ENCODE data around the gene DENND1B.
A peak's percentile ranks its signal among the peaks of the same experiment; 100 is the strongest.
"Not testable (repeated sequence)": the region's sequence is repeated elsewhere in the genome, so short reads cannot be mapped to it uniquely, and the experiment has no call there.

DENND1B gene

DNA sequence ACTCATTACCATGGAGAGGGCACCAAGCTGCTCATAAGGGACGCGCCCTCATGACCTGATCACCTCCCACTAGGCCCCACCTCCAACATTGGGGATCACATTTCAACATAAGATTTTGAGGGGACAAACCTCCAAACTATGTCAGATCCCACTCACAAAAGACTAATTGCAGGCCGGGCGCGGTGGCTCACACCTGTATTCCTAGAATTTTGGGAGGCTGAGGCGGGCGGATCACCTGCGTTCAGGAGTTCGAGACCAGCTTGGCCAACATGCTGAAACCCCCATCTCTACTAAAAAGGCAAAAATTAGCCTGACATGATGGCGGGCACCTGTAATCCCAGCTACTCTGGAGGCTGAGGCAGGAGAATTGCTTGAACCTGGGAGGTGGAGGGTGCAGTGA is 278.6 kb downstream of the DENND1B start:
- Histone ChIP-seq H3K27ac (ENCODE audit: low read depth, low read length) (no peak overlapping the region), H3K27me3 (ENCODE audit: control insufficient read depth, insufficient read depth, low read length) (no peaks in the 10 kb centered on the region), H3K9ac (ENCODE audit: low read depth, low read length) (no peak overlapping the region), H3K36me3 (ENCODE audit: control insufficient read depth, insufficient read depth, low read length) (no peaks in the 10 kb centered on the region), H3K4me3 (ENCODE audit: low read depth, low read length) (no peak overlapping the region), H3K4me1 (ENCODE audit: control insufficient read depth, insufficient read depth, low read length) (peaks cover 3% of the 10 kb centered on the region), H3K9me3 (ENCODE audit: control insufficient read depth, insufficient read depth, low read length) (no peaks in the 10 kb centered on the region)

DNA sequence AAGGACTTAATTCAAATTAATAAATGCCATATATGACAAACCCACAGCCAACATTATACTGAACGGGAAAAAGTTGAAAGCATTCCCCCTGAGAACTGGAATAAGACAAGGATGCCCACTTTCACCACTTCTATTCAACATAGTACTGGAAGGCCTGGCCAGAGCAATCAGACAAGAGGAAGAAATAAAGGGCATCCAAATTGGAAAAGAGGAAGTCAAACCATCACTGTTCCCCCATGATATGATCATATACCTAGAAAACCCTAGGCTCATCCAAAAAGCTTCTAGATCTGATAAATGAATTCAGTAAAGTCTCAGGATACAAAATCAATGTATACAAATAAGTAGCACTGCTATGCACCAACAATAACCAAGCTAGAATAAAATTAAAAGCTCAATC is 283.8 kb downstream of the DENND1B start:
- not testable (repeated sequence) for H3K9ac ChIP-seq (ENCODE audit: low read depth, low read length); H3K4me1 ChIP-seq (ENCODE audit: control insufficient read depth, insufficient read depth, low read length); H3K27me3 ChIP-seq (ENCODE audit: control insufficient read depth, insufficient read depth, low read length); H3K4me3 ChIP-seq (ENCODE audit: low read depth, low read length); H3K27ac ChIP-seq (ENCODE audit: low read depth, low read length); H3K36me3 ChIP-seq (ENCODE audit: control insufficient read depth, insufficient read depth, low read length); H3K9me3 ChIP-seq (ENCODE audit: control insufficient read depth, insufficient read depth, low read length)

DNA sequence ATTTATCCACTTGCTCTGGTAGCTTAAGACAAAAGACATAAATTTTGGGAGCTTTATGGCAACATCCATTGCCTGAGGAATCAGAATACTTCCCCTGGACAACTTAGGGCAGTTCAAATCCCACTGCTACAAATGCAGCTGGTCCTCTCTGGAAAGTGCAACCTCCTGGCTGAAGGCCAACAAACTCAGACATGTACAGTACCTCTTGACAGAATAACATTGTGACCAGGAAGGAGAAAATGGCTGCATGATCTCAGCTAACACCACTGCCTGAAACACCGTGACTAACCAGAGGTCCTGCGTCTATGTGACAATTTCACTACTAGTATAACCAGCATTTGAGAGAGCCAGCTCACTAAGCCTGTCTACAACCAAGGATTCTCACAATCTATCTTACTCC is 288.3 kb downstream of the DENND1B start:
- no peaks in the 10 kb centered on the region for H3K9me3 ChIP-seq (ENCODE audit: control insufficient read depth, insufficient read depth, low read length)
- no peak overlapping the region for H3K9ac ChIP-seq (ENCODE audit: low read depth, low read length)
- no peaks in the 10 kb centered on the region for H3K36me3 ChIP-seq (ENCODE audit: control insufficient read depth, insufficient read depth, low read length)
- H3K4me1 ChIP-seq (ENCODE audit: control insufficient read depth, insufficient read depth, low read length), result no peaks in the 10 kb centered on the region
- no peak overlapping the region for H3K27ac ChIP-seq (ENCODE audit: low read depth, low read length)
- no peaks in the 10 kb centered on the region for H3K27me3 ChIP-seq (ENCODE audit: control insufficient read depth, insufficient read depth, low read length)
- H3K4me3 ChIP-seq (ENCODE audit: low read depth, low read length), result no peak overlapping the region

DNA sequence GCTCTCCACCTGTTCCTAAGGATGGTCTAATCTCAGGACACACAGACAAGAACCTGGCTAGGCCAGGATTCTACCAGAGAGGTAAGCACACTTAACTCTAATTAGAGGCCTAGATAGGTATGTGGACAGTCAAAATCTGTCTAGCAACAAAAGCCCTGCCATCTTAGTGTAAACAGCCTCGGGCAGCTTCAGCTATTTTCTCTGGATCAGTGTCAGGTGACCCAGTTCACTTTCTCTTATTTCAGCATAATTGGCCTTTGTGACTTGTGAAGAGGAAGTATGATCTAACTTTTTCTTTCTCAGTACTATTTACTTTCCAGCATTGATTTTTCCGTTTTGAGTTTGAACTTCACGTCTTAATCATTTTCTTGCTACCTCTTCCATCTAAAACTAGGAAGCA is 289.5 kb downstream of the DENND1B start:
- no peak overlapping the region for H3K27ac ChIP-seq (ENCODE audit: low read depth, low read length)
- H3K9ac ChIP-seq (ENCODE audit: low read depth, low read length), result no peak overlapping the region
- no peaks in the 10 kb centered on the region for H3K27me3 ChIP-seq (ENCODE audit: control insufficient read depth, insufficient read depth, low read length)
- no peaks in the 10 kb centered on the region for H3K9me3 ChIP-seq (ENCODE audit: control insufficient read depth, insufficient read depth, low read length)
- H3K4me1 ChIP-seq (ENCODE audit: control insufficient read depth, insufficient read depth, low read length), result no peaks in the 10 kb centered on the region
- H3K4me3 ChIP-seq (ENCODE audit: low read depth, low read length), result no peak overlapping the region
- H3K36me3 ChIP-seq (ENCODE audit: control insufficient read depth, insufficient read depth, low read length), result no peaks in the 10 kb centered on the region

DNA sequence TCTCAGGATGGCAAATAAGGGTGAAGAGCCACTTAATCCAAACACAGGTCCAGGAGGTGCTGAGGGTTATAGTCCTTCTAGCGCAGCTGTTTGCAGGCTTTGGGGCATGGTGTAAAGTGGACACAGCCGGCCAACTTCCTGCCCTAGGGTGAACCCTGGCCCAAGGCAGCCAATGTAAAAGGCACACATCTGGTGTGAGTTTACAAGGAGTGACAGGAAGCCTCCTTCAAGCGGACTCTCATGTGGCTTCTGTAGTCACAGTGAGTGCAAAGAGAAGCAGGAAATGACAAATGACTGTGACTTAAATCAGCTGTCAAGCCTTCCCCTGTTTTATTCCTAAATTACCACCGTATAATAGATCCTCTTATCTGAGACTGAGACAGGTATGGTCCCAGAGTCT is 294.2 kb downstream of the DENND1B start:
- Histone ChIP-seq H3K9ac (ENCODE audit: low read depth, low read length) (no peak overlapping the region), H3K36me3 (ENCODE audit: control insufficient read depth, insufficient read depth, low read length) (no peaks in the 10 kb centered on the region), H3K9me3 (ENCODE audit: control insufficient read depth, insufficient read depth, low read length) (no peaks in the 10 kb centered on the region), H3K4me3 (ENCODE audit: low read depth, low read length) (no peak overlapping the region), H3K27ac (ENCODE audit: low read depth, low read length) (no peak overlapping the region), H3K4me1 (ENCODE audit: control insufficient read depth, insufficient read depth, low read length) (no peaks in the 10 kb centered on the region), H3K27me3 (ENCODE audit: control insufficient read depth, insufficient read depth, low read length) (no peaks in the 10 kb centered on the region)

DNA sequence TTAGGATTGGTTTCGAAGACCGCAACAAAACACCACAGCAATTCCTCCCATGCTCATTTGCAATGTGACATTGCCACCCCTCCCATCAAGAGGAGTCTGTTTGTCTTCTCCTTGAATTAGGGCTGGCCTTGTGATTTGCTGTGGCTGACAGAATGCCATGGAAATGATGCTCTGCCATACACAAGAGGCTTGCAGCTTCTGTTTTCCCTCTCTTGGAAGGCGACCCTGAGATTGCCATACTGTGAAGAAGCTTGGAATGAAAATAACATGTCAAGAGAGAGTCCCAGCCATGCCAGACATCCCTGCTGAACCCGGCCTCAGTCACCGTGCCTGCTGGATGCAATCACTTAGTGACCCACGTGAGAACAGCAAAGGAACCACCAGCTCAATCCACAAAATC is 294.8 kb downstream of the DENND1B start:
- H3K36me3 ChIP-seq (ENCODE audit: control insufficient read depth, insufficient read depth, low read length), result no peaks in the 10 kb centered on the region
- no peak overlapping the region for H3K4me3 ChIP-seq (ENCODE audit: low read depth, low read length)
- H3K9ac ChIP-seq (ENCODE audit: low read depth, low read length), result no peak overlapping the region
- no peaks in the 10 kb centered on the region for H3K9me3 ChIP-seq (ENCODE audit: control insufficient read depth, insufficient read depth, low read length)
- H3K4me1 ChIP-seq (ENCODE audit: control insufficient read depth, insufficient read depth, low read length), result no peaks in the 10 kb centered on the region
- no peaks in the 10 kb centered on the region for H3K27me3 ChIP-seq (ENCODE audit: control insufficient read depth, insufficient read depth, low read length)
- no peak overlapping the region for H3K27ac ChIP-seq (ENCODE audit: low read depth, low read length)

DNA sequence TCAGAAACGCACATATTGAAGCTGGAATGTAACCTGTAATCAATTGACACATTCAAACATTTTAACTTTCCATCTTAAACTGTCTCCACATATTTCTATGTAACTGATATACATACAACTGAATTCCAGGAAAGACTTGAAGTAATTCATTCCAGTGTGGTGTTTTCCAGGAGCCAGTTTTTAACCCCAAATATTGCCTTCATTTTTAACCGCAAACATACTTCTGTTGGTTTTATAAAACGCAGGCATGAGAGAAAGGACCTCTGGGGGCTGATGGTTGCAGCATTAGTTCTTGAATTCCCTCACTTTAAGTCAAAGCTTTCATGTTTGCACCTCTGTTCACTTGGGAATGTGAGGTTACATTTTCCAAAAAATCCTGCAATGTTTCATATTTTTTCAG is 303.1 kb downstream of the DENND1B start:
- peaks cover 36% of the 10 kb centered on the region for H3K4me1 ChIP-seq (ENCODE audit: control insufficient read depth, insufficient read depth, low read length)
- no peak overlapping the region for H3K9ac ChIP-seq (ENCODE audit: low read depth, low read length)
- no peaks in the 10 kb centered on the region for H3K27me3 ChIP-seq (ENCODE audit: control insufficient read depth, insufficient read depth, low read length)
- no peak overlapping the region for H3K4me3 ChIP-seq (ENCODE audit: low read depth, low read length)
- no peaks in the 10 kb centered on the region for H3K36me3 ChIP-seq (ENCODE audit: control insufficient read depth, insufficient read depth, low read length)
- H3K9me3 ChIP-seq (ENCODE audit: control insufficient read depth, insufficient read depth, low read length), result no peaks in the 10 kb centered on the region
- H3K27ac ChIP-seq (ENCODE audit: low read depth, low read length), result no peak overlapping the region

DNA sequence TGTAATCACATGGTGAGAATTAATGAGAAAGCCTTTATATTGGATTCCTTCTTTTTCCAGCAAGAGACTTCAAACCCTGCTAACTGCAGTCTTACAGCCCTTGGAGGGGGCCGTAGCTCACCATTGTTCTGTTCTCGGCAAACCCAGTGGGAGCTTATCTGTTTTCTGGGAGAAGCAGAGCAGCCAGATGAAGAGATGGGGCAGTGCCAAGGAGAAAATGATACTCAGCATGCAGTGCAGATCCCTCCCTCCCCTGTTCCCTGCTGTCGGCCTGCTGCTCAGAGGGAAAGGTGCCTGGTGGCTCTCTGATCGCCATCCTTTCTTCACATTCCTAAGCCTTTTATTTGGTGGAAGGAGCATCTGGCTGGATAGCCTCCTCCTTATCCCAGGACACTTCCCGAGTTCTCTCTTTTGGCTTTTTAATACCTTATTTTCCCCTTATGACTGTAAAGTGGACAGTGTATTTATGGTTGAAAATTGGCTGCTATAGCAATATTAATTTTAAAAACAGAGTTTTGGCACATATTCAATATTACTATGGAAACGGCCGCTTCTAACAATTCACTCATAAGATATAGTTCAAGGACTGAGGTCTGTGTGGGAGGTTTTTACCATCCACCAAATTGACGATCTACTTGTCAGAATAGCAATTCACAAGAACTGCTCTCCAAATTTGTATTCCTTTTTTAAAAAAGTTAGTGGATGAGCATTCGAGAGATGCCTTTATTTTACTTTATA is 303.9 kb downstream of the DENND1B start:
- no peaks in the 10 kb centered on the region for H3K27me3 ChIP-seq (ENCODE audit: control insufficient read depth, insufficient read depth, low read length)
- no peak overlapping the region for H3K9ac ChIP-seq (ENCODE audit: low read depth, low read length)
- peak overlapping the region; percentile 39 for H3K27ac ChIP-seq (ENCODE audit: low read depth, low read length)
- peaks cover 36% of the 10 kb centered on the region for H3K4me1 ChIP-seq (ENCODE audit: control insufficient read depth, insufficient read depth, low read length)
- no peaks in the 10 kb centered on the region for H3K9me3 ChIP-seq (ENCODE audit: control insufficient read depth, insufficient read depth, low read length)
- no peaks in the 10 kb centered on the region for H3K36me3 ChIP-seq (ENCODE audit: control insufficient read depth, insufficient read depth, low read length)
- no peak overlapping the region for H3K4me3 ChIP-seq (ENCODE audit: low read depth, low read length)

DNA sequence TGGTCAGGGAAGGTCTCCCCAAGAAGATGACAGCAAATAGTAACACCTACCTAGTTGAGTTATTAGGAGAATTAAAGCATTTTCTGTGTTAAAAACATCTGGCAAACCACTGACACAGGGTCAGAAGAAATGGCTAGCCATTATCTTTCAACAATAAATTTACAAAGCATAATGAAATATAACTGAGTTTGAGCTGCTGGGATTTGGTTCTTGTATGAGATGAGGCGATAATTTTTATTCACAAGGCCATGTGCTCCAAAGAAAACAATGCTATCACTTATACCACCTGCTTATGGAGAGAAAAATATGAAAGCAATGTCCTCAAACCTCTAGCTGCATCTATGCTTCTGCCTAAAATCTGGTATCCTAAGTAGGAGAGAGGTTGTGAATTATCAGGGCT is 304.9 kb downstream of the DENND1B start:
- Histone ChIP-seq H3K9me3 (ENCODE audit: control insufficient read depth, insufficient read depth, low read length) (no peaks in the 10 kb centered on the region), H3K27ac (ENCODE audit: low read depth, low read length) (no peak overlapping the region), H3K27me3 (ENCODE audit: control insufficient read depth, insufficient read depth, low read length) (no peaks in the 10 kb centered on the region), H3K4me3 (ENCODE audit: low read depth, low read length) (no peak overlapping the region), H3K4me1 (ENCODE audit: control insufficient read depth, insufficient read depth, low read length) (peaks cover 36% of the 10 kb centered on the region), H3K9ac (ENCODE audit: low read depth, low read length) (no peak overlapping the region), H3K36me3 (ENCODE audit: control insufficient read depth, insufficient read depth, low read length) (no peaks in the 10 kb centered on the region)

DNA sequence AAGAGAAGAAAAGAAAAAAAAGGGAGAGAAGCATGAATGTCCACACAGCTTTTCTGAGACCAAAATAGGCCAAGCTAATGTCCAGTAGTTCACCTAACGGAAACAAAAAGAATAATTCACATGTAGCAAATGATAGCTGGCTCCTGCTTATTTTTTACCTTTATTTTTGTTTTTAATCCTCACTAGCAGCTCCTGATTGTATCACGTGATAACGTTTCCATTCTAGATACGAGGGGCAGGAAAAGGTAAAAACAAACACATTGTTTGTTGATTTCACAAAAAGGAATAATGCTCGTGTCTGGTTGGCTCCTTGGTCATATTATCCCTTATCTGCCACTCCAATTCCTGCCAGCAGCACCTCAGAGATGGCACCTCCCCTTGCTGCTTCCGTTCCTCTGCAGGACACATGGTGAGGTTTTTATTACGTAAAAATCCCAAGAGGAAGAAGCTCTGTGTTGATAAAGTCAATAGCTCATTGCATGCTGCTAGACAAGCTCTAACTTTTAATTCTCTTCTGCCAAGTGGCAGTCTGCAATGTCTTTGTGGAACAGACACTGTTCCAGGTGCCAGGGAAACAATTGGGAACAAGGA is 305.6 kb downstream of the DENND1B start:
- no peaks in the 10 kb centered on the region for H3K9me3 ChIP-seq (ENCODE audit: control insufficient read depth, insufficient read depth, low read length)
- H3K36me3 ChIP-seq (ENCODE audit: control insufficient read depth, insufficient read depth, low read length), result no peaks in the 10 kb centered on the region
- peaks cover 36% of the 10 kb centered on the region for H3K4me1 ChIP-seq (ENCODE audit: control insufficient read depth, insufficient read depth, low read length)
- H3K27ac ChIP-seq (ENCODE audit: low read depth, low read length), result no peak overlapping the region
- H3K9ac ChIP-seq (ENCODE audit: low read depth, low read length), result no peak overlapping the region
- H3K27me3 ChIP-seq (ENCODE audit: control insufficient read depth, insufficient read depth, low read length), result no peaks in the 10 kb centered on the region
- H3K4me3 ChIP-seq (ENCODE audit: low read depth, low read length), result no peak overlapping the region

DNA sequence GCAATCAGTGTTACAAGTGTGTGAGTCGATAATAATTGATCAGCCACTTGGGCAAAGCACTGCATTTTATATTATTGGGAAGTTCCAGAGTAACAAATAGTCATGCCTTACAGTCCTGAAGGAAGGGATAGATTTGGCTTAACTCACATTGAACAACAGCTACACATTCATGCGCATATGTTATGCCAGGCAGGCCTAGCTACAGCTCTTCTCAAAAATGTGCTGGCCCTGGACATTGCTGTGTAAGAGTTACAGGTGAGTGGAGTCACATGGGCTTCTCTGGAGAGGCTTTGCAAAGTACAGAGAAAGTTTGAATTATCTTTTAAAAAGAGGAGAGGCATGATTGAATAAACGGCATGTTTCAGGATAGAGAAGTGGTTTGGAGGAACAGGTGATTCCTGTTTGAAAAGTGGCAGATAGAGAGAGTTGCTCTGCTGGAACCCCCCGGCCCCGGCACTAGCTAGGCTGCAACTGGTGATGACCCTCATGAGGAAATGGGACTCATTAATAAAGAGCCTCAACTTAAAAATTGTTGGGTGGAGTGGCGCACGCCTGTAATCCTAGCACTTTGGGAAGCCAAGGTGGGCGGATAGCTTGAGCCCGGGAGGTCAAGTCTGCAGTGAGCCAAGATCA is 306.6 kb downstream of the DENND1B start:
- Histone ChIP-seq H3K9me3 (ENCODE audit: control insufficient read depth, insufficient read depth, low read length) (no peaks in the 10 kb centered on the region), H3K36me3 (ENCODE audit: control insufficient read depth, insufficient read depth, low read length) (no peaks in the 10 kb centered on the region), H3K4me1 (ENCODE audit: control insufficient read depth, insufficient read depth, low read length) (peaks cover 43% of the 10 kb centered on the region), H3K9ac (ENCODE audit: low read depth, low read length) (no peak overlapping the region), H3K27ac (ENCODE audit: low read depth, low read length) (no peak overlapping the region), H3K4me3 (ENCODE audit: low read depth, low read length) (no peak overlapping the region), H3K27me3 (ENCODE audit: control insufficient read depth, insufficient read depth, low read length) (no peaks in the 10 kb centered on the region)
